Measurements from ENCODE around the gene SOSTDC1.
"Not testable (repeated sequence)": the region's sequence is repeated elsewhere in the genome, so short reads cannot be mapped to it uniquely, and the experiment has no call there.

SOSTDC1 gene

GRCh38 chr7:16471933-16472332, 6.4 kb upstream of the SOSTDC1 start:
- ChIA-PET POLR2A (no interaction called here), CTCF (no interaction called here)
- TF ChIP-seq NFRKB (IDR thresholded peaks at IDR 0.05) (no peak), ARNT (IDR thresholded peaks at IDR 0.05) (no peak), L3MBTL2 (conservative IDR thresholded peaks at IDR 0.05) (no peak), SUZ12 (IDR thresholded peaks at IDR 0.05) (no peak), TARDBP (IDR thresholded peaks at IDR 0.05) (no peak), CTBP1 (IDR thresholded peaks at IDR 0.05; ENCODE audit: borderline replicate concordance) (no peak), PKNOX1 (IDR thresholded peaks at IDR 0.05) (no peak), ELF4 (IDR thresholded peaks at IDR 0.05) (no peak), FOXK2 (IDR thresholded peaks at IDR 0.05) (no peak), HDGF (IDR thresholded peaks at IDR 0.05; ENCODE audit: borderline replicate concordance) (no peak), SP1 (IDR thresholded peaks at IDR 0.05) (no peak), LEF1 (IDR thresholded peaks at IDR 0.05; ENCODE audit: borderline replicate concordance) (no peak), FOXM1 (IDR thresholded peaks at IDR 0.05; ENCODE audit: borderline replicate concordance) (no peak), ZNF384 (IDR thresholded peaks at IDR 0.05) (no peak), FOXA1 (IDR thresholded peaks at IDR 0.05) (no peak)

GRCh38 chr7:16463949-16464715, 1.4 kb downstream of the SOSTDC1 start:
- ChIA-PET CTCF (no interaction called here), POLR2A (interaction anchor here (1.2 kb wide), 1 partner anchor 43 kb away, joined by 6 read pairs; the partner anchor contains the start of gene CRPPA)

More at GRCh38 chr7:16471933-16472332, 6.4 kb upstream of the SOSTDC1 start:
- DNase-seq (ENCODE audit: extremely low spot score), result no peak

GRCh38 chr7:16463520-16463919, 2.0 kb downstream of the SOSTDC1 start:
- POLR2A ChIA-PET, result interaction anchor here (1.2 kb wide), 1 partner anchor 43 kb away, joined by 6 read pairs; the partner anchor contains the start of gene CRPPA
- CTCF ChIA-PET, result no interaction called here
- TF ChIP-seq NFRKB (IDR thresholded peaks at IDR 0.05), result no peak
- peak; percentile 58 for TF ChIP-seq PKNOX1 (IDR thresholded peaks at IDR 0.05)
- no peak for DNase-seq (ENCODE audit: extremely low spot score)

More at GRCh38 chr7:16463949-16464715, 1.4 kb downstream of the SOSTDC1 start:
- DNase-seq (ENCODE audit: extremely low spot score), result no peak
- TF ChIP-seq FOXK2 (IDR thresholded peaks at IDR 0.05) (no peak), NFRKB (IDR thresholded peaks at IDR 0.05) (no peak), SUZ12 (IDR thresholded peaks at IDR 0.05) (no peak), FOXA1 (IDR thresholded peaks at IDR 0.05) (no peak), ARNT (IDR thresholded peaks at IDR 0.05) (no peak), SP1 (IDR thresholded peaks at IDR 0.05) (no peak), CTBP1 (IDR thresholded peaks at IDR 0.05; ENCODE audit: borderline replicate concordance) (no peak), ELF4 (IDR thresholded peaks at IDR 0.05) (no peak), TARDBP (IDR thresholded peaks at IDR 0.05) (no peak)

- TF ChIP-seq NFRKB (IDR thresholded peaks at IDR 0.05) (no peak), L3MBTL2 (conservative IDR thresholded peaks at IDR 0.05) (no peak), ZNF384 (IDR thresholded peaks at IDR 0.05) (no peak), SP1 (IDR thresholded peaks at IDR 0.05) (no peak), FOXA1 (IDR thresholded peaks at IDR 0.05) (no peak), ARNT (IDR thresholded peaks at IDR 0.05) (no peak), CTBP1 (IDR thresholded peaks at IDR 0.05; ENCODE audit: borderline replicate concordance) (no peak), TARDBP (IDR thresholded peaks at IDR 0.05) (no peak), ELF4 (IDR thresholded peaks at IDR 0.05) (no peak), LEF1 (IDR thresholded peaks at IDR 0.05; ENCODE audit: borderline replicate concordance) (no peak), HDGF (IDR thresholded peaks at IDR 0.05; ENCODE audit: borderline replicate concordance) (no peak), SUZ12 (IDR thresholded peaks at IDR 0.05) (no peak), BHLHE40 (IDR thresholded peaks at IDR 0.05; ENCODE audit: borderline replicate concordance) (no peak), PKNOX1 (IDR thresholded peaks at IDR 0.05) (no peak), FOXK2 (IDR thresholded peaks at IDR 0.05) (no peak), FOXM1 (IDR thresholded peaks at IDR 0.05; ENCODE audit: borderline replicate concordance) (no peak)
- CTCF ChIA-PET, result interaction anchor here (0.7 kb wide), 1 partner anchor 102 kb away, joined by 3 read pairs; no protein-coding TSS in a partner anchor
- DNase-seq (ENCODE audit: extremely low spot score), result no peak
- POLR2A ChIA-PET, result interaction anchor here (1.4 kb wide), 1 partner anchor 42 kb away, joined by 5 read pairs; no protein-coding TSS in a partner anchor
Observed at GRCh38 chr7:16462431-16462889, 3.1 kb downstream of the SOSTDC1 start.

GRCh38 chr7:16460789-16461493, 4.6 kb downstream of the SOSTDC1 start:
- POLR2A ChIA-PET, result no interaction called here
- CTCF ChIA-PET, result interaction anchor here (1.0 kb wide), 1 partner anchor 10 kb away, joined by 3 read pairs; no protein-coding TSS in a partner anchor
- no peak for TF ChIP-seq PKNOX1 (IDR thresholded peaks at IDR 0.05)
- no peak for TF ChIP-seq LEF1 (IDR thresholded peaks at IDR 0.05; ENCODE audit: borderline replicate concordance)
- no peak for TF ChIP-seq SUZ12 (IDR thresholded peaks at IDR 0.05)
- TF ChIP-seq FOXK2 (IDR thresholded peaks at IDR 0.05), result no peak
- TF ChIP-seq ELF4 (IDR thresholded peaks at IDR 0.05), result no peak
- no peak for TF ChIP-seq NFRKB (IDR thresholded peaks at IDR 0.05)
- no peak for TF ChIP-seq L3MBTL2 (conservative IDR thresholded peaks at IDR 0.05)
- no peak for TF ChIP-seq TARDBP (IDR thresholded peaks at IDR 0.05)
- TF ChIP-seq FOXA1 (IDR thresholded peaks at IDR 0.05), result no peak
- TF ChIP-seq SP1 (IDR thresholded peaks at IDR 0.05), result no peak
- DNase-seq (ENCODE audit: extremely low spot score), result no peak

- CTCF ChIA-PET, result interaction anchor here (0.6 kb wide), 1 partner anchor 378 kb away, joined by 3 read pairs; no protein-coding TSS in a partner anchor
- DNase-seq (ENCODE audit: extremely low spot score); POLR2A ChIA-PET: not testable (repeated sequence)
Observed at GRCh38 chr7:16456303-16456702, 9.2 kb downstream of the SOSTDC1 start.

Data from HEK293T (cell line).